T-helper 1 cell (primary cell): ENCODE measurements around the gene TSPAN4.

Experiments
- DNase-seq, 5 donors: peaks; one replicate each; pipeline ENCODE4 v3.0.0-alpha.2; 2012 to 2020

TSPAN4 gene

GRCh38 chr11:893008-893654, 50.5 kb downstream of the TSPAN4 start:
- DNase-seq: no peak

- no peak for DNase-seq
These were observed 52.0 kb downstream of the TSPAN4 start for GRCh38 chr11:894575-895201.

- no peak for DNase-seq
These were observed 52.9 kb downstream of the TSPAN4 start for GRCh38 chr11:895331-896110.

GRCh38 chr11:897253-898142, 54.8 kb downstream of the TSPAN4 start:
- no peak for DNase-seq

GRCh38 chr11:898143-898511, 55.5 kb downstream of the TSPAN4 start:
- DNase-seq: no peak

GRCh38 chr11:898540-899190, 56.0 kb downstream of the TSPAN4 start:
- no peak for DNase-seq

- DNase-seq: no peak
These were observed 57.1 kb downstream of the TSPAN4 start for GRCh38 chr11:899724-900123.

GRCh38 chr11:900545-900944, 57.9 kb downstream of the TSPAN4 start:
- no peak for DNase-seq

GRCh38 chr11:901452-902061, 58.9 kb downstream of the TSPAN4 start:
- no peak for DNase-seq

- DNase-seq: no peak
These were observed 61.7 kb downstream of the TSPAN4 start for GRCh38 chr11:904380-904779.

- no peak for DNase-seq
These were observed 63.3 kb downstream of the TSPAN4 start for GRCh38 chr11:905952-906351.

GRCh38 chr11:907668-908067, 65.0 kb downstream of the TSPAN4 start:
- DNase-seq: no peak

GRCh38 chr11:908273-908672, 65.6 kb downstream of the TSPAN4 start:
- no peak for DNase-seq

GRCh38 chr11:909406-909805, 66.8 kb downstream of the TSPAN4 start:
- no peak for DNase-seq

GRCh38 chr11:910044-910588, 67.5 kb downstream of the TSPAN4 start:
- peak in 1 of 5 donors; percentile 19 for DNase-seq

GRCh38 chr11:910589-911030, 68.0 kb downstream of the TSPAN4 start, which contains the start of gene CHID1:
TSS of gene CHID1 (minus strand) at chr11:910810. CDS start at chr11:904816, 5,994 bp downstream.
- DNase-seq: peak; percentile 63 to 80 (median 72)

GRCh38 chr11:911031-911889, 68.6 kb downstream of the TSPAN4 start:
- peak in 1 of 5 donors; percentile 34 for DNase-seq

- no peak for DNase-seq
These were observed 69.2 kb downstream of the TSPAN4 start for GRCh38 chr11:911890-912219.

GRCh38 chr11:912266-912665, 69.6 kb downstream of the TSPAN4 start:
- DNase-seq: no peak

GRCh38 chr11:913043-913442, 70.4 kb downstream of the TSPAN4 start:
- no peak for DNase-seq

- DNase-seq: no peak
These were observed 71.6 kb downstream of the TSPAN4 start for GRCh38 chr11:914204-914603.
